ENCODE measurements around the gene TANGO2. TPM values are rescaled to one million over a fixed set of nuclear protein-coding genes. Genes with fewer than 3 reads are reported as not detected.

The TANGO2 gene
- total and polyA plus RNA-seq, 2 of the 8 experiments (the other 6 are each of a cell fraction or from before 2014, with no cell fraction given), result 10.1 to 18.4 TPM

DNA sequence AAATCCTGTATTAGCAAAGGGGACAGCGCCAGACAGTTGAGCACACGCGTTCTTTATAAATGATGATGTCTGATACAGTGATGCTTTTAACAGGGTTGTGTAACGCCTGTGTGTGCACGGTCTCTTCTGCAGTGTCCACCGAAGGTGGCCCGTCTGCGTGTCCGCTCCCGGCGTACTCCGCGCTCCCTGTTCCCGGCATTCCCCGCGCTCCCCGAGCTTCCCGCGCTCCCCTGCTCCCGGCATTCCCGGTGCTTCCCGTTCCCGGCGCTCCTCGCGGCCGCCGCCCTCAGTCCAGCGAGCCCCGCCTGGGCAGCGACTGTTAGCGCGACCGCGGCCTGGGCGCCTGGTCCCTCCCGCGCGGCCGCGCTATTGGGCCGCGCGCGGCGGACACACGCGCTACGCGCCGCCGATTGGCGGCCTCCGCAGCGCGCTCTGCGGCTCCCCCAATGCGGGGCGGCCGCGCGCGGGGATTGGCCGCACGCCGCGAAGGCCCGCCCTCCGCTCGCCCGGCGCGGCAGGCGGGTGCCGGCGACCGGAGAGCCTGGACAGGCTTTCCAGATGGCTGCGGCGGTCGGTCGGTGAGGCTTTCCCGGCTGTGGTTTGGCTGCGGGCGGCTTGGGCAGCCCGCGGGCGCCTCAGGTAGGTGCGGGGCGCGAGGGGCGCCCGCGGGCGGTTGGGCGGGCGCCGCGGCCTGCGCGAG, 59.0 kb downstream of the TANGO2 start, which contains the start of gene DGCR8 (continued):
- TF ChIP-seq TEAD4 (IDR thresholded peaks at IDR 0.05; ENCODE audit: low read depth, low read length) (peak; percentile 79; the same call in 1 of the 2 replicates), SIX5 (IDR thresholded peaks at IDR 0.05; ENCODE audit: low read depth, low read length) (no peak), MAFK (IDR thresholded peaks at IDR 0.05; ENCODE audit: low read depth, low read length) (no peak), JUN (IDR thresholded peaks at IDR 0.05; ENCODE audit: low read depth, low read length) (no peak), HDAC6 (IDR thresholded peaks at IDR 0.05; ENCODE audit: low read depth, low read length) (no peak), POU5F1 (IDR thresholded peaks at IDR 0.05; ENCODE audit: low read depth, low read length) (no peak), BRCA1 (IDR thresholded peaks at IDR 0.05; ENCODE audit: low read depth, low read length) (no peak), GABPA (IDR thresholded peaks at IDR 0.05; ENCODE audit: borderline replicate concordance, insufficient read depth, low read length) (no peak), CHD7 (IDR thresholded peaks at IDR 0.05; ENCODE audit: insufficient replicate concordance, low read length) (no peak), SP2 (IDR thresholded peaks at IDR 0.05; ENCODE audit: low read length) (peak; percentile 37)
- TF ChIP-seq, protein P1, sequence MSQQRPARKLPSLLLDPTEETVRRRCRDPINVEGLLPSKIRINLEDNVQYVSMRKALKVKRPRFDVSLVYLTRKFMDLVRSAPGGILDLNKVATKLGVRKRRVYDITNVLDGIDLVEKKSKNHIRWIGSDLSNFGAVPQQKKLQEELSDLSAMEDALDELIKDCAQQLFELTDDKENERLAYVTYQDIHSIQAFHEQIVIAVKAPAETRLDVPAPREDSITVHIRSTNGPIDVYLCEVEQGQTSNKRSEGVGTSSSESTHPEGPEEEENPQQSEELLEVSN (IDR thresholded peaks at IDR 0.05), result peak; percentile 99

Data from H1 (cell line).